HepG2 (cell line): ENCODE data around the gene SRSF2. TPM values are rescaled to one million over a fixed set of nuclear protein-coding genes. Genes with fewer than 3 reads are reported as not detected.

Experiments used
- E2F1 ChIP-seq: sonication (generic); formaldehyde crosslinking; IDR thresholded peaks from 2 replicates; pipeline ENCODE4 v1.5.0; 2020; ENCODE audit warnings: missing genetic modification reagents
- ETV6 ChIP-seq: sonication (generic); formaldehyde crosslinking; conservative IDR thresholded peaks from 2 replicates; pipeline ENCODE4 v1.4.0; 2020; ENCODE audit warnings: missing genetic modification reagents
- GLI4 ChIP-seq: sonication (generic); formaldehyde crosslinking; IDR thresholded peaks from 2 replicates; pipeline ENCODE4 v1.5.1; 2020; ENCODE audit warnings: missing genetic modification reagents, mild to moderate bottlenecking, moderate library complexity, borderline replicate concordance
- GMEB1 ChIP-seq: sonication (generic); formaldehyde crosslinking; IDR thresholded peaks from 2 replicates; pipeline ENCODE4 v1.5.1; 2020; ENCODE audit warnings: missing genetic modification reagents, mild to moderate bottlenecking, borderline replicate concordance
- KAT8 ChIP-seq: IDR thresholded peaks from 2 replicates; pipeline ENCODE4 v1.6.1; 2016; ENCODE audit warnings: missing genetic modification reagents, missing compliant biosample characterization
- LBX2 ChIP-seq: sonication (generic); formaldehyde crosslinking; IDR thresholded peaks from 2 replicates; pipeline ENCODE4 v1.5.0; 2020; ENCODE audit warnings: missing genetic modification reagents, mild to moderate bottlenecking, borderline replicate concordance
- MAFF ChIP-seq: IDR thresholded peaks from 2 replicates; pipeline ENCODE4 v1.6.1; 2011; ENCODE audit warnings: low read depth, low read length, improper control_type of control experiment
- MEIS2 ChIP-seq: sonication (generic); formaldehyde crosslinking; IDR thresholded peaks from 2 replicates; pipeline ENCODE4 v1.9.0; 2021; ENCODE audit warnings: mild to moderate bottlenecking, missing genetic modification reagents
- PPARG ChIP-seq: conservative IDR thresholded peaks from 2 replicates; pipeline ENCODE4 v1.6.1; 2016; ENCODE audit warnings: missing biosample characterization, missing genetic modification reagents
- RARG ChIP-seq: sonication (generic); formaldehyde crosslinking; IDR thresholded peaks from 2 replicates; pipeline ENCODE4 v1.4.0; 2020; ENCODE audit warnings: low read depth, mild to moderate bottlenecking, missing genetic modification reagents
- STAT5B ChIP-seq: sonication (generic); formaldehyde crosslinking; IDR thresholded peaks from 2 replicates; pipeline ENCODE4 v1.4.0; 2020; ENCODE audit warnings: missing genetic modification reagents
- ZFP82 ChIP-seq: sonication (generic); formaldehyde crosslinking; IDR thresholded peaks from 2 replicates; pipeline ENCODE4 v1.5.1; 2020; ENCODE audit warnings: mild to moderate bottlenecking, missing genetic modification reagents, borderline replicate concordance
- ZNF121 ChIP-seq: sonication (generic); formaldehyde crosslinking; IDR thresholded peaks from 2 replicates; pipeline ENCODE4 v1.5.0; 2020; ENCODE audit warnings: mild to moderate bottlenecking, missing genetic modification reagents
- ZNF124 ChIP-seq: sonication (generic); formaldehyde crosslinking; IDR thresholded peaks from 2 replicates; pipeline ENCODE4 v1.4.0; 2020; ENCODE audit warnings: missing genetic modification reagents
- ZNF318 ChIP-seq: sonication (generic); formaldehyde crosslinking; IDR thresholded peaks from 2 replicates; pipeline ENCODE4 v1.4.0; 2020; ENCODE audit warnings: mild to moderate bottlenecking, missing genetic modification reagents
- ZNF331 ChIP-seq: sonication (generic); formaldehyde crosslinking; IDR thresholded peaks from 2 replicates; pipeline ENCODE4 v1.4.0; 2020; ENCODE audit warnings: missing genetic modification reagents
- ZNF510 ChIP-seq: sonication (generic); formaldehyde crosslinking; IDR thresholded peaks from 2 replicates; pipeline ENCODE4 v1.4.0; 2020; ENCODE audit warnings: low read depth, mild to moderate bottlenecking, missing genetic modification reagents
- ZNF615 ChIP-seq: sonication (generic); formaldehyde crosslinking; IDR thresholded peaks from 2 replicates; pipeline ENCODE4 v1.5.0; 2020; ENCODE audit warnings: mild to moderate bottlenecking, missing genetic modification reagents, borderline replicate concordance
- ZSCAN29 ChIP-seq: sonication (generic); formaldehyde crosslinking; conservative IDR thresholded peaks from 2 replicates; pipeline ENCODE4 v1.4.0; 2020; ENCODE audit warnings: mild to moderate bottlenecking, missing genetic modification reagents
- polyA plus RNA-seq, 8 experiments: library from polyadenylated mRNA; depleted of rRNA in 3 of 8; stranded (reverse) in 7 of 8; unstranded in 1 of 8; fragments of >200 nt; fragmentation: Illumina TruSeq in 4 of 8; extraction: Trizol in 4 of 8; gene quantifications; 2 replicates each; pipeline versions ENCODE4 v1.2.1 to v1.2.3, GENCODE V29; 2011 to 2016; ENCODE audit warnings: low read depth in 4 of 8, missing spikeins in 1 of 8, mixed read lengths in 1 of 8; ENCODE audit not compliant: insufficient read depth in 1 of 8
- total RNA-seq, 5 experiments: library from RNA; depleted of rRNA; stranded (reverse); fragments of >200 nt; fragmentation: Illumina TruSeq; extraction: Trizol; gene quantifications; 2 replicates each; pipeline ENCODE4 v1.2.3, GENCODE V29; 2016; ENCODE audit warnings: low read depth in 1 of 5

Gene SRSF2
- total and polyA plus RNA-seq, 2 of the 13 experiments (the other 11 are each of a cell fraction or from before 2014, with no cell fraction given), result 306 to 319 TPM

GRCh38 chr17:76736349-76737081 is 616 bp downstream of the SRSF2 start (continued):
- no peak for TF ChIP-seq GMEB1 (CRISPR knock-in tag)
- TF ChIP-seq ZNF121 (CRISPR knock-in tag), result no peak
- peak; percentile 8; the same call in 1 of the 2 replicates for TF ChIP-seq MEIS2 (CRISPR knock-in tag)
- no peak for TF ChIP-seq LBX2
- TF ChIP-seq ETV6 (CRISPR knock-in tag), result no peak
- no peak for TF ChIP-seq STAT5B (CRISPR knock-in tag)
- peak; percentile 37 for TF ChIP-seq KAT8 (CRISPR knock-in tag)
- no peak for TF ChIP-seq PPARG (CRISPR knock-in tag)
- TF ChIP-seq RARG, result no peak
- no peak; the same call in none of the 2 replicates for TF ChIP-seq ZFP82 (CRISPR knock-in tag)
- no peak for TF ChIP-seq GLI4 (CRISPR knock-in tag)
- no peak for TF ChIP-seq ZNF510 (CRISPR knock-in tag)
- no peak for TF ChIP-seq ZSCAN29 (CRISPR knock-in tag)
- TF ChIP-seq ZNF124 (CRISPR knock-in tag), result no peak
- TF ChIP-seq ZNF318 (CRISPR knock-in tag), result no peak; the same call in 1 of the 2 replicates
- TF ChIP-seq ZNF331 (CRISPR knock-in tag), result no peak
- no peak for TF ChIP-seq E2F1 (CRISPR knock-in tag)
- no peak for TF ChIP-seq ZNF615
- no peak for TF ChIP-seq MAFF
